Hepatocyte (in vitro differentiated cells): ENCODE data around the gene SPESP1. TPM values are rescaled to one million over a fixed set of nuclear protein-coding genes. Genes with fewer than 3 reads are reported as not detected.

Experiments
- DNase-seq: peaks from one replicate; pipeline ENCODE4 v3.0.0-alpha.2; 2016; ENCODE audit warnings: low spot score
- H2AFZ ChIP-seq: fragments of 200-600 bp; sonication (generic); 2 replicates; pipeline ENCODE4 v1.6.0; 2016; ENCODE audit warnings: antibody characterized with exemption, mild to moderate bottlenecking
- H3K27ac ChIP-seq: fragments of 200-600 bp; sonication (generic); 2 replicates; pipeline ENCODE4 v1.5.1; 2016; ENCODE audit warnings: mild to moderate bottlenecking
- H3K27me3 ChIP-seq: fragments of 200-600 bp; sonication (generic); 2 replicates; pipeline ENCODE4 v1.6.1; 2016
- H3K36me3 ChIP-seq: fragments of 200-600 bp; sonication (generic); replicated peaks from 2 replicates; pipeline ENCODE4 v1.5.1; 2016; ENCODE audit warnings: low read depth; ENCODE audit not compliant: insufficient read depth
- H3K4me1 ChIP-seq: fragments of 200-600 bp; sonication (generic); 2 replicates; pipeline ENCODE4 v1.5.1; 2016; ENCODE audit warnings: mild to moderate bottlenecking, moderate library complexity; ENCODE audit not compliant: insufficient read depth
- H3K4me2 ChIP-seq: fragments of 200-600 bp; sonication (generic); 2 replicates; pipeline ENCODE4 v1.6.0; 2016
- H3K4me3 ChIP-seq: fragments of 200-600 bp; sonication (generic); 2 replicates; pipeline ENCODE4 v1.5.1; 2016; ENCODE audit warnings: mild to moderate bottlenecking
- H3K79me2 ChIP-seq: fragments of 200-600 bp; sonication (generic); 2 replicates; pipeline ENCODE4 v1.6.0; 2017; ENCODE audit warnings: mild to moderate bottlenecking
- H3K9me2 ChIP-seq: fragments of 200-600 bp; sonication (generic); replicated peaks from 2 replicates; pipeline ENCODE4 v1.6.0; 2017; ENCODE audit warnings: mild to moderate bottlenecking; ENCODE audit not compliant: insufficient read depth
- H3K9me3 ChIP-seq: fragments of 200-600 bp; sonication (generic); 2 replicates; pipeline ENCODE4 v1.5.1; 2016; ENCODE audit warnings: low read depth, mild to moderate bottlenecking
- H4K20me1 ChIP-seq: fragments of 200-600 bp; sonication (generic); 2 replicates; pipeline ENCODE4 v1.6.0; 2016; ENCODE audit warnings: mild to moderate bottlenecking; ENCODE audit not compliant: insufficient read depth, poor library complexity, severe bottlenecking
- CTCF ChIP-seq: fragments of 200-600 bp; sonication (generic); IDR thresholded peaks from 2 replicates; pipeline ENCODE4 v1.5.1; 2016; ENCODE audit warnings: antibody characterized with exemption, mild to moderate bottlenecking; ENCODE audit not compliant: poor library complexity
- EZH2 ChIP-seq: fragments of 200-600 bp; sonication (generic); IDR thresholded peaks from 2 replicates; pipeline ENCODE4 v1.6.1; 2016; ENCODE audit warnings: antibody characterized with exemption, mild to moderate bottlenecking, borderline replicate concordance
- EZH2phosphoT487 ChIP-seq: fragments of 200-600 bp; sonication (generic); IDR thresholded peaks from one replicate; pipeline ENCODE4 v1.6.1; 2018; ENCODE audit warnings: antibody characterized with exemption, mild to moderate bottlenecking, low read depth, moderate library complexity; ENCODE audit not compliant: unreplicated experiment, severe bottlenecking
- WGBS: methylation state at CpG from one replicate; pipeline ENCODE4 v1.1.6; 2016; ENCODE audit warnings: low lambda C conversion rate; ENCODE audit errors: missing lambda C conversion rate; 5-methylcytosine and 5-hydroxymethylcytosine counted together
- polyA plus RNA-seq: library from polyadenylated mRNA; unstranded; fragments of >200 nt; fragmentation: Nextera tagmentation; extraction: Ambion mirVana; gene quantifications from 2 replicates; pipeline ENCODE4 v1.2.1, GENCODE V29; 2016
- total RNA-seq: library from RNA; depleted of rRNA; stranded (reverse); fragments of >200 nt; gene quantifications from 2 replicates; pipeline ENCODE4 v1.2.3, GENCODE V29; 2014

The SPESP1 gene
- total and polyA plus RNA-seq, 2 experiments from 2014 or later: not detected

GRCh38 chr15:68992696-68993095 is 62.4 kb downstream of the SPESP1 start:
- H3K4me3 ChIP-seq: no peak overlapping the region
- TF ChIP-seq EZH2phosphoT487: no peak
- TF ChIP-seq CTCF: no peak
- TF ChIP-seq EZH2: no peak
- no peaks in the 10 kb centered on the region for H3K36me3 ChIP-seq
- DNase-seq: no peak
- peak overlapping the region; percentile 47 for H3K27ac ChIP-seq
- H3K4me2 ChIP-seq: no peak overlapping the region
- WGBS: 91% methylated on average over 6 of the region's 6 CpGs
- H3K9me3 ChIP-seq: no peaks in the 10 kb centered on the region
- no peaks in the 10 kb centered on the region for H3K79me2 ChIP-seq
- H3K9me2 ChIP-seq: no peaks in the 10 kb centered on the region
- no peaks in the 10 kb centered on the region for H4K20me1 ChIP-seq
- no peak overlapping the region for H2AFZ ChIP-seq
- H3K27me3 ChIP-seq: no peaks in the 10 kb centered on the region
- peaks cover 20% of the 10 kb centered on the region for H3K4me1 ChIP-seq

GRCh38 chr15:68993276-68993675 is 63.0 kb downstream of the SPESP1 start:
- 92% methylated on average over 6 of the region's 6 CpGs for WGBS
- H3K4me2 ChIP-seq: no peak overlapping the region
- no peaks in the 10 kb centered on the region for H3K27me3 ChIP-seq

GRCh38 chr15:68994149-68994548 is 63.8 kb downstream of the SPESP1 start:
- TF ChIP-seq CTCF (no peak), EZH2 (no peak), EZH2phosphoT487 (no peak)
- no peaks in the 10 kb centered on the region for H4K20me1 ChIP-seq
- H3K36me3 ChIP-seq: no peaks in the 10 kb centered on the region
- no peak overlapping the region for H3K27ac ChIP-seq
- 79% methylated on average over 2 of the region's 2 CpGs for WGBS
- no peak overlapping the region for H2AFZ ChIP-seq
- H3K79me2 ChIP-seq: no peaks in the 10 kb centered on the region
- no peaks in the 10 kb centered on the region for H3K9me3 ChIP-seq
- H3K27me3 ChIP-seq: no peaks in the 10 kb centered on the region
- no peak overlapping the region for H3K4me2 ChIP-seq
- DNase-seq: no peak
- no peak overlapping the region for H3K4me3 ChIP-seq
- H3K4me1 ChIP-seq: peaks cover 20% of the 10 kb centered on the region
- H3K9me2 ChIP-seq: no peaks in the 10 kb centered on the region

More at GRCh38 chr15:68993276-68993675, 63.0 kb downstream of the SPESP1 start:
- no peak overlapping the region for H3K27ac ChIP-seq
- H3K9me2 ChIP-seq: no peaks in the 10 kb centered on the region
- H3K9me3 ChIP-seq: no peaks in the 10 kb centered on the region
- no peak overlapping the region for H2AFZ ChIP-seq
- H3K4me3 ChIP-seq: no peak overlapping the region
- peaks cover 20% of the 10 kb centered on the region for H3K4me1 ChIP-seq
- no peaks in the 10 kb centered on the region for H4K20me1 ChIP-seq
- no peaks in the 10 kb centered on the region for H3K36me3 ChIP-seq
- no peak for TF ChIP-seq CTCF
- no peak for TF ChIP-seq EZH2phosphoT487
- TF ChIP-seq EZH2: no peak
- no peak for DNase-seq
- H3K79me2 ChIP-seq: no peaks in the 10 kb centered on the region
